ENCODE measurements around the gene ATXN2.
"Not testable (repeated sequence)": the region's sequence is repeated elsewhere in the genome, so short reads cannot be mapped to it uniquely, and the experiment has no call there.

ATXN2 gene

GRCh38 chr12:111599453-111600204, 514 bp upstream of the ATXN2 start:
- DNase-seq (ENCODE audit: low spot score): peak; percentile 91

GRCh38 chr12:111597831-111598636, 1.1 kb downstream of the ATXN2 start:
- DNase-seq (ENCODE audit: low spot score): peak; percentile 15

- peak; percentile 7 for DNase-seq (ENCODE audit: low spot score)
Observed at GRCh38 chr12:111596985-111597830, 1.9 kb downstream of the ATXN2 start.

GRCh38 chr12:111595341-111595835, 3.7 kb downstream of the ATXN2 start:
- not testable (repeated sequence) for DNase-seq (ENCODE audit: low spot score)

- not testable (repeated sequence) for DNase-seq (ENCODE audit: low spot score)
Observed at GRCh38 chr12:111591399-111592010, 7.6 kb downstream of the ATXN2 start.

GRCh38 chr12:111590552-111590951, 8.6 kb downstream of the ATXN2 start:
- DNase-seq (ENCODE audit: low spot score): no peak

GRCh38 chr12:111589601-111590000, 9.5 kb downstream of the ATXN2 start:
- DNase-seq (ENCODE audit: low spot score): no peak

GRCh38 chr12:111588010-111588409, 11.1 kb downstream of the ATXN2 start:
- DNase-seq (ENCODE audit: low spot score): no peak

GRCh38 chr12:111586986-111587385, 12.1 kb downstream of the ATXN2 start:
- DNase-seq (ENCODE audit: low spot score): no peak

GRCh38 chr12:111585690-111586089, 13.4 kb downstream of the ATXN2 start:
- DNase-seq (ENCODE audit: low spot score): no peak

GRCh38 chr12:111584959-111585358, 14.2 kb downstream of the ATXN2 start:
- no peak for DNase-seq (ENCODE audit: low spot score)

- not testable (repeated sequence) for DNase-seq (ENCODE audit: low spot score)
Observed at GRCh38 chr12:111583506-111583905, 15.6 kb downstream of the ATXN2 start.

GRCh38 chr12:111582133-111582747, 16.9 kb downstream of the ATXN2 start:
- no peak for DNase-seq (ENCODE audit: low spot score)

GRCh38 chr12:111581434-111582132, 17.5 kb downstream of the ATXN2 start:
- DNase-seq (ENCODE audit: low spot score): no peak

- DNase-seq (ENCODE audit: low spot score): no peak
Observed at GRCh38 chr12:111580737-111581136, 18.4 kb downstream of the ATXN2 start.

GRCh38 chr12:111580119-111580425, 19.0 kb downstream of the ATXN2 start:
- no peak for DNase-seq (ENCODE audit: low spot score)

- DNase-seq (ENCODE audit: low spot score): no peak
Observed at GRCh38 chr12:111578971-111579340, 20.2 kb downstream of the ATXN2 start.

GRCh38 chr12:111578276-111578970, 20.7 kb downstream of the ATXN2 start:
- DNase-seq (ENCODE audit: low spot score): no peak

- no peak for DNase-seq (ENCODE audit: low spot score)
Observed at GRCh38 chr12:111574797-111575443, 24.2 kb downstream of the ATXN2 start.

GRCh38 chr12:111573476-111573875, 25.6 kb downstream of the ATXN2 start:
- no peak for DNase-seq (ENCODE audit: low spot score)

Measured in activated CD4-positive, alpha-beta T cell treated with anti-CD3 and anti-CD28 coated beads, Interleukin-2, Interleukin-4, amounts not matched to agents 100 ng/mL and 50 ng/mL, durations not matched to agents 16 hours and 8 hours (primary cell).